SU-DHL-6 (cell line): ENCODE results near the gene MAP3K10.

ENCODE experiments used
- H2AFZ ChIP-seq: fragments of 200-600 bp; sonication (generic); 2 replicates; pipeline ENCODE4 v1.6.1; 2014; ENCODE audit warnings: low read depth, mild to moderate bottlenecking, moderate library complexity, mixed read lengths, antibody characterized with exemption, low read length; ENCODE audit not compliant: severe bottlenecking
- H3F3A ChIP-seq: fragments of 200-600 bp; shearing (Covaris generic); 2 replicates; pipeline ENCODE4 v1.6.0; 2016; ENCODE audit warnings: antibody characterized with exemption, mild to moderate bottlenecking; ENCODE audit not compliant: insufficient read depth
- H3K27ac ChIP-seq: fragments of 200-600 bp; sonication (generic); 2 replicates; pipeline ENCODE4 v1.5.1; 2016; ENCODE audit warnings: low read depth, mild to moderate bottlenecking, low read length, moderate library complexity, mixed read lengths
- H3K27me3 ChIP-seq: fragments of 200-600 bp; sonication (generic), shearing (Covaris generic); 2 replicates; pipeline ENCODE4 v1.6.0; 2014; ENCODE audit warnings: mild to moderate bottlenecking, low read length
- H3K36me3 ChIP-seq: fragments of 200-600 bp; sonication (generic); 2 replicates; pipeline ENCODE4 v1.6.1; 2014; ENCODE audit warnings: mild to moderate bottlenecking, low read length, mixed read lengths
- H3K4me2 ChIP-seq: fragments of 300-600, 200-600 bp; shearing (Covaris generic), sonication (generic); 2 replicates; pipeline ENCODE4 v1.6.0; 2014; ENCODE audit warnings: low read length, low read depth, mild to moderate bottlenecking; ENCODE audit not compliant: poor library complexity, severe bottlenecking
- H3K4me3 ChIP-seq: fragments of 200-600 bp; sonication (generic); 2 replicates; pipeline ENCODE4 v1.5.1; 2014; ENCODE audit warnings: antibody characterized with exemption, low read length, mild to moderate bottlenecking, mixed read lengths; ENCODE audit not compliant: insufficient read depth, poor library complexity, severe bottlenecking
- H3K79me2 ChIP-seq: fragments of 200-600 bp; sonication (generic); 2 replicates; pipeline ENCODE4 v1.6.1; 2014; ENCODE audit warnings: mild to moderate bottlenecking, low read length, moderate library complexity; ENCODE audit not compliant: insufficient read depth
- H3K9ac ChIP-seq: fragments of 200-600 bp; sonication (generic); 2 replicates; pipeline ENCODE4 v1.7.0; 2014; ENCODE audit warnings: mild to moderate bottlenecking, low read length
- H3K9me2 ChIP-seq: fragments of 200-600 bp; sonication (generic); replicated peaks from 2 replicates; pipeline ENCODE4 v1.6.1; 2014; ENCODE audit warnings: low read length; ENCODE audit not compliant: insufficient read depth
- H3K9me3 ChIP-seq: fragments of 200-600 bp; sonication (generic); 2 replicates; pipeline ENCODE4 v1.6.1; 2014; ENCODE audit warnings: low read length, mixed read lengths; ENCODE audit not compliant: insufficient read depth
- H4K20me1 ChIP-seq: fragments of 200-600 bp; sonication (generic); 2 replicates; pipeline ENCODE4 v1.6.1; 2014; ENCODE audit warnings: low read depth, mild to moderate bottlenecking, antibody characterized with exemption, low read length, moderate library complexity, mixed read lengths
- EZH2phosphoT487 ChIP-seq: fragments of 200-600 bp; sonication (generic), shearing (Covaris generic); conservative IDR thresholded peaks from 2 replicates; pipeline ENCODE4 v1.6.1; 2018; ENCODE audit warnings: mild to moderate bottlenecking, antibody characterized with exemption, low read length, moderate library complexity, mixed read lengths
- TF ChIP-seq, protein P1 (sequence below): fragments of 200-600 bp; sonication (generic); IDR thresholded peaks from one replicate; pipeline ENCODE4 v1.5.1; 2017; ENCODE audit warnings: antibody characterized with exemption, mild to moderate bottlenecking, low read length, moderate library complexity; ENCODE audit not compliant: insufficient read depth, poor library complexity, severe bottlenecking

Gene MAP3K10

DNA sequence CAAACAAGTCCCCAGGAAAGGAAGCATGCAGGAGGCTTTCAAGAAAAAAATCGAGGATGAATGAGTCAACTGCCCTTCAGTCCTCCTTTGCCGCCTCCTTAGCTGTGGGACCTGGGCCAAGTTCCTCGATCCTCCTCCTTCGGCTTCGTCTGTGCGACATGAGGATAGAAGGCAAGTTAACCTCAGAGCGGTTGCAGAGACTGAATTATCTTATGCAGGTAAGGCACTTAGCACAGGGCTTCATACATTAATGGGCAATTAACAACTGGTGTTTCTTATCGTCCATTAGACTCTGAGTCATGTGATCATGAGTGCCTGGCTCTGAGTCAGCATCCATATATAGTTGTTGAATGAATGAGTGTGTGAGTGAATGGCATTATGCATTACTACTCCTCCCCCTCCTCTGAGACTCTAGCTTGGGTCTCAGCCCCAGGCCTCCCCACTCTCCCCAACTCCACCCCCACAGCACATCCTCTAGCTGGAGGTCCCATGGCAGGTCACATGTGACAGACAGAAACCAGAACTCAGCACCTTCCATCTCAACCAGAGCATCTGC lies 28.6 kb downstream of the MAP3K10 start:
- H3K79me2 ChIP-seq: no peaks in the 10 kb centered on the region
- H3K27ac ChIP-seq: no peak overlapping the region
- no peak overlapping the region for H3K9ac ChIP-seq
- H2AFZ ChIP-seq: no peak overlapping the region
- no peaks in the 10 kb centered on the region for H3K9me2 ChIP-seq
- no peaks in the 10 kb centered on the region for H3K9me3 ChIP-seq
- no peaks in the 10 kb centered on the region for H3K36me3 ChIP-seq
- H3K27me3 ChIP-seq: no peaks in the 10 kb centered on the region
- no peaks in the 10 kb centered on the region for H4K20me1 ChIP-seq
- no peaks in the 10 kb centered on the region for H3F3A ChIP-seq
- no peak overlapping the region for H3K4me2 ChIP-seq
- H3K4me3 ChIP-seq: no peak overlapping the region
- TF ChIP-seq EZH2phosphoT487: no peak
- TF ChIP-seq, protein P1, sequence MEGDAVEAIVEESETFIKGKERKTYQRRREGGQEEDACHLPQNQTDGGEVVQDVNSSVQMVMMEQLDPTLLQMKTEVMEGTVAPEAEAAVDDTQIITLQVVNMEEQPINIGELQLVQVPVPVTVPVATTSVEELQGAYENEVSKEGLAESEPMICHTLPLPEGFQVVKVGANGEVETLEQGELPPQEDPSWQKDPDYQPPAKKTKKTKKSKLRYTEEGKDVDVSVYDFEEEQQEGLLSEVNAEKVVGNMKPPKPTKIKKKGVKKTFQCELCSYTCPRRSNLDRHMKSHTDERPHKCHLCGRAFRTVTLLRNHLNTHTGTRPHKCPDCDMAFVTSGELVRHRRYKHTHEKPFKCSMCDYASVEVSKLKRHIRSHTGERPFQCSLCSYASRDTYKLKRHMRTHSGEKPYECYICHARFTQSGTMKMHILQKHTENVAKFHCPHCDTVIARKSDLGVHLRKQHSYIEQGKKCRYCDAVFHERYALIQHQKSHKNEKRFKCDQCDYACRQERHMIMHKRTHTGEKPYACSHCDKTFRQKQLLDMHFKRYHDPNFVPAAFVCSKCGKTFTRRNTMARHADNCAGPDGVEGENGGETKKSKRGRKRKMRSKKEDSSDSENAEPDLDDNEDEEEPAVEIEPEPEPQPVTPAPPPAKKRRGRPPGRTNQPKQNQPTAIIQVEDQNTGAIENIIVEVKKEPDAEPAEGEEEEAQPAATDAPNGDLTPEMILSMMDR: no peak

DNA sequence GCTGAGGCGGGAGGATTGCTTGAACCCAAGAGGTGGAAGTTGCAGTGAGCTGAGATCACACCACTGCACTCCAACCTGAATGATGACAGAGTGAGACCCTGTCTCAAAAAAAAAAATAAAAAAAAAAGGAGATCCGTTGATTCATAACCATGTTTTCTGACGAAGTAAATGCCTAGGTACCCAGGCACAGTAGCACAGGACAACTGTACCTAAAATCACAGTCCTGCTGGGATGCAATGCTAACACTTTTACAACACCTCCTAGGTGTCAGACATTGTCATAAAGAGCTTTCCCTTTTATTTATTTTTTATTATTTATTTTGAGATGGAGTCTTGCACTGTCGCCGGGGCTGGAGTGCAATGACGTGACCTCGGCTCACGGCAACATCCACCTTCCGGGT lies 29.4 kb downstream of the MAP3K10 start:
- H3K4me2 ChIP-seq: no peak overlapping the region
- H2AFZ ChIP-seq: no peak overlapping the region
- H3K27ac ChIP-seq: no peak overlapping the region
- H3K9me2 ChIP-seq: no peaks in the 10 kb centered on the region
- no peaks in the 10 kb centered on the region for H3K36me3 ChIP-seq
- H3K79me2 ChIP-seq: no peaks in the 10 kb centered on the region
- H3K9me3 ChIP-seq: no peaks in the 10 kb centered on the region
- no peaks in the 10 kb centered on the region for H4K20me1 ChIP-seq
- H3K9ac ChIP-seq: no peak overlapping the region
- H3K27me3 ChIP-seq: no peaks in the 10 kb centered on the region
- TF ChIP-seq, protein P1: no peak
- no peak for TF ChIP-seq EZH2phosphoT487
- no peaks in the 10 kb centered on the region for H3F3A ChIP-seq
- H3K4me3 ChIP-seq: no peak overlapping the region

DNA sequence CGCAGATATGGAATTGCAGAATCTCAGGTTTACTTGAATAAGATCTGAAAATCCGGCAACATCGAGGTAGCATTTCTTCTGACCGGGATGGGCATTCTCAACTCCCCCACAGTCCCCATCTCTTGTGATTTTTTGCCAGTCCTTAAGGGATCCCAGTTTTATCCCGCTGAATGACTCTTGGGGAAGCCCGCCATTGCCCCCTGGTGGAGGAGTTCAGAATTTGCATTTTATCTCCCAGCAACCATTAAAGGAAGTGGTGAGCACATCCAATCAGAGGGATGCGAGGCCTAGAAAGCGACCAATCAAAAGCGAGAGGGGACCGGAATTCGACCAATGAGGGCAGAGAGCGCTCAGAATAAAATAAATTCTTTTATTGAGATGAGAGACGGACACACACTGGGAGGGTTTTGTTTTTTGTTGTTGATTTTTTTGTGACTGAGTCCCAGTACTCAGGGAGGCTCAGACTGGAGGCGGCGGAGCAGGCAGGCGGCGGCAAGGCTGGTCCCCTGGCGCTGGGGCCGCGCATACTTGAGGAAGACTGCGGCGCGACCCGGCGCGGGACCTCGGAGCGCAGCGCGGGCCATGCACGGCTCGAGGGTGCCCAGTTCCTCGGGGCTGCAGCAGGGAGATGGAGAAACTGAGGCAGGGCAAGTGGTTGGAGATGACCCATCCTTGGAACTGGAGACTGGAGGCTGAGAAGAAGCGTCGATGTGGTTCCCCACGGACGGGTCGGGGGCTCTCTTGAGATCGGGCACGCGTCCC lies 30.8 kb downstream of the MAP3K10 start:
- Histone ChIP-seq H2AFZ (no peak overlapping the region), H3K36me3 (no peaks in the 10 kb centered on the region), H3F3A (no peaks in the 10 kb centered on the region), H4K20me1 (no peaks in the 10 kb centered on the region), H3K9ac (no peak overlapping the region), H3K9me2 (no peaks in the 10 kb centered on the region), H3K4me3 (no peak overlapping the region), H3K27me3 (no peaks in the 10 kb centered on the region), H3K9me3 (no peaks in the 10 kb centered on the region), H3K79me2 (no peaks in the 10 kb centered on the region), H3K4me2 (no peak overlapping the region), H3K27ac (no peak overlapping the region)
- no peak for TF ChIP-seq EZH2phosphoT487
- TF ChIP-seq, protein P1: peak; percentile 79
